Ascending aorta (tissue), 2 donors: ENCODE results near the gene PHLPP1. TPM values are rescaled to one million over a fixed set of nuclear protein-coding genes. Genes with fewer than 3 reads are reported as not detected.
A peak's percentile ranks its signal among the peaks of the same experiment; 100 is the strongest.

Source experiments
- DNase-seq, 2 donors: peaks; one replicate each; pipeline ENCODE4 v3.0.0-alpha.2; 2019; ENCODE audit warnings: low spot score in 2 of 2
- H3K27ac ChIP-seq, 2 donors: fragments of 200-600 bp; sonication (generic); one replicate each; pipeline ENCODE4 v1.5.1; 2016 to 2017; ENCODE audit warnings: mild to moderate bottlenecking in 1 of 2
- H3K27me3 ChIP-seq: fragments of 200-600 bp; sonication (generic); one replicate; pipeline ENCODE4 v1.5.1; 2017
- H3K36me3 ChIP-seq, 2 donors: fragments of 200-600 bp; sonication (generic); one replicate each; pipeline ENCODE4 v1.5.1; 2016
- H3K4me1 ChIP-seq, 2 donors: fragments of 200-600 bp; sonication (generic); one replicate each; pipeline ENCODE4 v1.5.1; 2016 to 2017; ENCODE audit warnings: mild to moderate bottlenecking in 1 of 2
- H3K4me3 ChIP-seq, 2 donors: fragments of 200-600 bp; sonication (generic); one replicate each; pipeline ENCODE4 v1.5.1; 2016 to 2017; ENCODE audit warnings: mild to moderate bottlenecking in 1 of 2
- H3K9me3 ChIP-seq, 2 donors: fragments of 200-600 bp; sonication (generic); one replicate each; pipeline ENCODE4 v1.5.1; 2016
- CTCF ChIP-seq, 3 experiments: fragments of 200-600 bp in 2 of 3; fragments of 450-650 bp in 1 of 3; sonication (generic) in 2 of 3; IDR thresholded peaks; one replicate each; pipeline ENCODE4 v1.5.1; 2016 to 2019; ENCODE audit warnings: antibody characterized with exemption in 3 of 3, mild to moderate bottlenecking in 1 of 3, moderate library complexity in 1 of 3
- intact Hi-C: fragments of 100-400 bp; cut with DNase I; formaldehyde crosslinking; loops from one replicate; pipeline ENCODE4 v1.15.1; 2023
- total RNA-seq: library from RNA; depleted of rRNA; stranded (reverse); fragments of >200 nt; gene quantifications from one replicate; pipeline ENCODE4 v1.1.0, GENCODE V29; 2016

The PHLPP1 gene
- total RNA-seq, 1 donor from 2014 or later: 9.8 TPM

- peaks cover 0 to 3% of the 10 kb centered on the region in 2 donors for H3K4me1 ChIP-seq
- no peaks in the 10 kb centered on the region for H3K27me3 ChIP-seq
- TF ChIP-seq CTCF (IDR thresholded peaks at IDR 0.05): no peak
- intact Hi-C loops: loop anchor here (1.0 to 10.0 kb wide), 7 partner anchors 129 to 1257 kb away; partner anchors contain the start of genes PIGN, RELCH and SERPINB8
- no peaks in the 10 kb centered on the region for H3K9me3 ChIP-seq
- DNase-seq: no peak
- H3K27ac ChIP-seq: no peak overlapping the region
- H3K36me3 ChIP-seq: no peaks in the 10 kb centered on the region
- no peak overlapping the region for H3K4me3 ChIP-seq
Observed at GRCh38 chr18:62713651-62714247, 1.6 kb upstream of the PHLPP1 start.

- intact Hi-C loops: loop anchor here (1.0 to 10.0 kb wide), 13 partner anchors 130 to 1256 kb away; partner anchors contain the start of genes KDSR, PIGN, RELCH and SERPINB8
- peak overlapping the region; percentile 78 to 81 for H3K4me3 ChIP-seq
- DNase-seq: peak; percentile 98 to 100
- peak; percentile 56 to 80 (median 78) for TF ChIP-seq CTCF (IDR thresholded peaks at IDR 0.05)
- no peaks in the 10 kb centered on the region for H3K36me3 ChIP-seq
- H3K4me1 ChIP-seq: peaks cover 0 to 5% of the 10 kb centered on the region in 2 donors
- no peaks in the 10 kb centered on the region for H3K9me3 ChIP-seq
- no peaks in the 10 kb centered on the region for H3K27me3 ChIP-seq
- H3K27ac ChIP-seq: peak overlapping the region; percentile 93 to 95
Observed at GRCh38 chr18:62714671-62715435, 488 bp upstream of the PHLPP1 start.

GRCh38 chr18:62715759-62716615 is 646 bp downstream of the PHLPP1 start:
- intact Hi-C loops: loop anchor here (1.0 to 10.0 kb wide), 12 partner anchors 131 to 1255 kb away; partner anchors contain the start of genes KDSR, PIGN, RELCH and SERPINB8
- peak in 1 of 2 donors; percentile 76 for DNase-seq

GRCh38 chr18:62716619-62717168 is 1.4 kb downstream of the PHLPP1 start:
- H3K36me3 ChIP-seq: no peaks in the 10 kb centered on the region
- peak overlapping the region; percentile 78 to 81 for H3K4me3 ChIP-seq
- intact Hi-C loops: loop anchor here (2.0 to 10.0 kb wide), 8 partner anchors 132 to 721 kb away; no protein-coding TSS in a partner anchor
- no peaks in the 10 kb centered on the region for H3K27me3 ChIP-seq
- peak in 1 of 3 experiments; percentile 33 for TF ChIP-seq CTCF (IDR thresholded peaks at IDR 0.05)
- DNase-seq: peak in 1 of 2 donors; percentile 68
- H3K27ac ChIP-seq: no peak overlapping the region
- H3K4me1 ChIP-seq: peaks cover 0 to 5% of the 10 kb centered on the region in 2 donors
- no peaks in the 10 kb centered on the region for H3K9me3 ChIP-seq

More at GRCh38 chr18:62715759-62716615, 646 bp downstream of the PHLPP1 start:
- Histone ChIP-seq H3K27me3 (no peaks in the 10 kb centered on the region), H3K4me1 (peaks cover 0 to 5% of the 10 kb centered on the region in 2 donors), H3K36me3 (no peaks in the 10 kb centered on the region), H3K9me3 (no peaks in the 10 kb centered on the region), H3K27ac (peak overlapping the region; percentile 93 to 95), H3K4me3 (peak overlapping the region; percentile 78 to 81)
- no peak for TF ChIP-seq CTCF (IDR thresholded peaks at IDR 0.05)
